Endothelial cell of umbilical vein (primary cell): ENCODE measurements around the gene FRMD4A.

ENCODE experiments used
- CTCF ChIP-seq, 2 donors: IDR thresholded peaks; 1 replicate in 1 of 2; 2 replicates in 1 of 2; pipeline ENCODE4 v1.5.1; 2011; ENCODE audit warnings: low read length in 2 of 2, mild to moderate bottlenecking in 2 of 2, moderate library complexity in 2 of 2, control low read depth in 1 of 2, inconsistent platforms in 1 of 2, low read depth in 1 of 2; ENCODE audit not compliant: insufficient read depth in 1 of 2; ENCODE audit errors: extremely low read depth in 1 of 2
- EZH2 ChIP-seq: IDR thresholded peaks from 2 replicates; pipeline ENCODE4 v1.6.1; 2012; ENCODE audit warnings: borderline replicate concordance, low read depth, mild to moderate bottlenecking, moderate library complexity, low read length, inconsistent platforms; ENCODE audit not compliant: severe bottlenecking
- MAX ChIP-seq: IDR thresholded peaks from 2 replicates; pipeline ENCODE4 v1.6.1; 2011; ENCODE audit not compliant: insufficient read depth, insufficient read length
- POLR2A ChIP-seq: IDR thresholded peaks from 2 replicates; pipeline ENCODE4 v1.6.1; 2012; ENCODE audit warnings: low read depth, mild to moderate bottlenecking, control low read depth, low read length
- POLR2AphosphoS5 ChIP-seq: IDR thresholded peaks from 2 replicates; pipeline ENCODE4 v1.6.1; 2012; ENCODE audit warnings: low read depth, mild to moderate bottlenecking, control low read depth, low read length, moderate library complexity; ENCODE audit not compliant: insufficient read depth

DNA sequence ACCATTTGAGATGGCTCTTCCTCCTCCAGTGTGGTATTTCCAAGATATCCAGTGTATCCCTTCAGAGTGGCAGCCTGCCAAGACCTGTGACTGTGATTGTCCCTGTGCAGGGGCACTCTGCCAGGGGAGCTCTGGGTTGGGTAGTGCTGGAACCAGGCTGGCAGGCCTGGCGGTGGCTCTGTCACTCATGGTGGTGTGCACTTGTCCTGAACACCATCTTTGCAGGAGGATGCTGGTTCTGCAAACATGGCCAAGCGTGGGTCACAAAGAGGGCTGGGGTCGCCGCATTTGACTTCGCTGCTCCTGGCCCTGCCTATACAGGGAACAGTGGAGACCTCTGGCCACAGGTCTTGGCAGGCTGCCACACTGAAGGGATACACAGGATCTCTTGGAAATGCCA is 538.7 kb downstream of the FRMD4A start:
- no peak for TF ChIP-seq POLR2A
- no peak for TF ChIP-seq POLR2AphosphoS5
- TF ChIP-seq MAX, result no peak
- TF ChIP-seq CTCF (IDR thresholded peaks at IDR 0.05; ENCODE audit: extremely low read depth in 1 of 2, insufficient read depth in 1 of 2, low read depth in 1 of 2, low read length in 2 of 2), result no peak
- no peak for TF ChIP-seq EZH2
